GM19467 (cell line): ENCODE data around the gene LYG2.
"Not testable (repeated sequence)": the region's sequence is repeated elsewhere in the genome, so short reads cannot be mapped to it uniquely, and the experiment has no call there.

Source experiments
- ATAC-seq: cut with Tn5 transposase; IDR thresholded peaks from one replicate; pipeline ENCODE4 v1.9.1; 2021; ENCODE audit warnings: mild to moderate bottlenecking, moderate library complexity; ENCODE audit not compliant: unreplicated experiment

The LYG2 gene

GRCh38 chr2:99255491-99256318, at the start of gene LYG2:
TSS of gene LYG2 (minus strand) at chr2:99255666. CDS start at chr2:99254260, 1,406 bp downstream.
- no peak for ATAC-seq

GRCh38 chr2:99301097-99301496, 45.6 kb upstream of the LYG2 start, which contains the start of gene LYG1:
TSS of gene LYG1 (minus strand) at chr2:99301197. CDS start at chr2:99295670, 5,527 bp downstream.
- ATAC-seq = not testable (repeated sequence)

DNA sequence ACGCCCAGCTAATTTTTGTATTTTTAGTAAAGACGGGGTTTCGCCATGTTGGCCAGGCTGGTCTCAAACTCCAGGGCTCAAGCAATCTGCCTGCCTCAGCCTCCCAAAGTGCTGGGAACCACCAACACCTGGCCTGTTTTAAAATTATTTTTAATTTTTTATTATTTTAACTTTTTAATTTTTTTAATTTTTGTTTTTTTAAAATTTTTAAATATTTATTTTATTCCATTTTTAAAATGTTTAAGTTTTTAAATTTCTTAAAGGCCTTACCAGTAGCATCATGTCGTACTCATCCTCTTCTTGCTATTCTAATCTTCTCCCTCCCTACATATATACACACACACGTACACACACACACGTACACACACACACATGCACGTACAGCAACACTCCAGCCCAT, 44.1 kb upstream of the LYG2 start:
- no peak for ATAC-seq

GRCh38 chr2:99297994-99298393, 42.5 kb upstream of the LYG2 start:
- ATAC-seq = no peak

- no peak for ATAC-seq
Observed at GRCh38 chr2:99285526-99285925, 30.1 kb upstream of the LYG2 start.

- ATAC-seq = no peak
Observed at GRCh38 chr2:99279969-99280695, 24.7 kb upstream of the LYG2 start.

GRCh38 chr2:99278793-99279291, 23.4 kb upstream of the LYG2 start:
- no peak for ATAC-seq

DNA sequence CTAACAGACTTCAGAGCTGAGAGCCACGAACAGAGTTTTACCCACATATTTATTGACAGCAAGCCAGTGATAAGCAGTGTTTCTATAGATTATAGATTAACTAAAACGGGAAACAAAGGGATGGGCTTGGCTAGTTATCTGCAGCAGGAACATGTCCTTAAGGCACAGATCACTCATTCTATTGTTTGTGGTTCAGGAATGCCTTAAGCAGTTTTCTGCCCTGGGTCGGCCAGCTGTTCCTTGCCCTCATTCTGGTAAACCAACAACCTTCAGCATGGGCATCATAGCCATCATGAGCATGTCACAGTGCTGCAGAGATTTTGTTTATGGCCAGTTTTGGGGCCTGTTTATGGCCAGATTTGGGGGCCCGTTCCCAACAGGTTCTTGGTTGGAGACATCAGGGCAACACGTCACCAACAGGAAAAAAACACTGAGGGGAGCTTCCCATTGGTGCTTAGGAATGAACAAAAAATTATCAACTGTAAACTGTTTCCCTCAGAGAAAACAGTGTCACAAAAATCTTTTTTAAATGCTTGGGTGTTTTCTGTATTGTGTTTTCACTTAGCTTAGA, 22.8 kb upstream of the LYG2 start:
- ATAC-seq = not testable (repeated sequence)

GRCh38 chr2:99275882-99276281, 20.4 kb upstream of the LYG2 start:
- ATAC-seq = no peak

DNA sequence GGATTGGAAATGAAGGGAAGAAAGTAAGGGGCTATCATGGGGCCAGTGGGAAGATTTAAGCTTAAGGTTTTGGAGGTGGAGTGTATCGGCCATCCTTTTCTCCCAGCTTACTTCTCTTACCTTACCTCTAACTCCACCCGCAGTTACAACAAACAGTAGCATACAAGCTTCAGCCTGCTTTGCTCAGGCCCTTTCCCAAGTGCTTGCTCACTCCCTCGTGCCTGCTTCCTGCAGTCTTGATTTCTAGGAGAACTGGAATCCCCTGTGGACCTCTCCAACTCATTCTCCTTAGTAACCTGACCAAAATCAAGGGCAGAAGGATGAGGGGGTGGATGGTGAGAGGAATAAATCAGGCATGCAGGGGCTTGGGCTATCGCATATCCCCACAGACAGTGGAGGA, 5.8 kb upstream of the LYG2 start:
- no peak for ATAC-seq

DNA sequence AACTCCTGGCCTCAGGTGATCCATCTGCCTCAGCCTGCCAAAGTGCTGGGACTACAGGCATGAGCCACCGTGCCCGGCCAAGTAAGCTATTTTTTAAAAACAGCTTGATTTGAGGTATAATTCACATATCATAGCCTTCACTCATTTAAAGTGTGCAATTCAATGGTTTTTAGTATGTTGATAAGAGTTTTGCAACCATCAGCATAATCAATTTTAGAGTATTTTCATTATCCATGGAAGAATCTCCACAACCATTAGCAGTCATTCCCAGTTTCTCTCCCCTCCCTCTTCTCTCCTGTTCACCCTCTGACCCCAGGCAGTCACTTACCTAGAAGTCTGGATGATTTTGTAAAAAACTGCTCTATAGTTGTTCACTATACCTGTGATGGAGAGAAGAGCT, 4.7 kb upstream of the LYG2 start:
- no peak for ATAC-seq

- ATAC-seq = no peak
Observed at GRCh38 chr2:99259465-99259864, 4.0 kb upstream of the LYG2 start.

GRCh38 chr2:99256677-99257076, 1.2 kb upstream of the LYG2 start:
- no peak for ATAC-seq

GRCh38 chr2:99249951-99250350, 5.5 kb downstream of the LYG2 start:
- ATAC-seq = no peak

GRCh38 chr2:99242151-99242550, 13.3 kb downstream of the LYG2 start:
- ATAC-seq = no peak

GRCh38 chr2:99240431-99240830, 15.0 kb downstream of the LYG2 start:
- no peak for ATAC-seq

DNA sequence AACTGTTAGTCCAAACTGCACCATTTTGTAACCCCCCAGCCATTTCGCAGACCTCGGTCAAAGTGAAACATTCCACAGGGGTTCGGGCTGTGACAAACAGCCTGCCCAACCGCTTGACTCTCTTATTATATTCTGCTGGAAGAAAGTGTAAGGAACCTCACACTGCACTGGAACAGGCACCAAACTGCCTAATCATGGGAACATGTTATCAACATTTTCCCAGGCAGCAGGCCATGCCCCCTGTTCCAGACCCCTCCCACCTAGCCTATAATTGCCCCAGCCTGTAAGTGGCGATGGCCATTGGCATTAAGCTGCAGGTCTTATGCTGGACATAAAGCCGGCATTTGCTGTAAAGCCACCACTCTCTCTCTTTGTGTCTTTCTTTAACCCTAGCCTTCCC, 16.9 kb downstream of the LYG2 start:
- ATAC-seq = no peak

DNA sequence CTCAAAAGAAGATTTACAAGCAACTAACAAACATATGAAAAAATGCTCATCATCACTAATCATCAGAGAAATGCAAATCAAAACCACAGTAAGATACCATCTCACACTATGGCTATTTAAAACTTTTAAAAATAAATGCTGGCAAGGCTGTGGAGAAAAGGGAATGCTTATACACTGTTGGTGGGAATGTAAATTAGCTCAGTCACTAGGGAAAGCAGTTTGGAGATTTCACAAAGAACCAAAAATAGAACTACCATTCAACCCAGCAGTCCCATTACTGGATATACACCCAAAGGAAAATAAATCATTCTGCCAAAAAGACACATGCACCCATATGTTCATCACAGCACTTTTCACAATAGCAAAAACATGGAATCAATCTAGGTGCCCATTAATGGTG, 22.3 kb downstream of the LYG2 start:
- not testable (repeated sequence) for ATAC-seq

- ATAC-seq = no peak
Observed at GRCh38 chr2:99217929-99218501, 37.5 kb downstream of the LYG2 start.

DNA sequence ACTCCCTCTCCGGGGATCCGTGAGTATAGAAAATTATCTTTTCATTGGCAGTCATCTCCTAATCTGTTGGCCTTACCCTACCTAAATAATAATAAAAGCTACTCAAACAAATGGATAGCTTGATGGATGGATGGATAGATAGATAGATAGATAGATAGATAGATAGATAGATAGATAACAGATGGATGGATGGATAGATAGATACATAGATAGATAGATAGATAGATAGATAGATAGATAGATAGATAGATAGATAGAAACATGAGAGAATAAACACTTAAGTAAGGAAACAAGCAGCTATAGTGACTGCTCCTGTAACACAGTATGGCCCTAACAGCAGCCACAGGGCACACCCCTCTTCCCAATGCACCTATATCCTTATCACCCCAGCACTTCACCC, 39.4 kb downstream of the LYG2 start:
- no peak for ATAC-seq

DNA sequence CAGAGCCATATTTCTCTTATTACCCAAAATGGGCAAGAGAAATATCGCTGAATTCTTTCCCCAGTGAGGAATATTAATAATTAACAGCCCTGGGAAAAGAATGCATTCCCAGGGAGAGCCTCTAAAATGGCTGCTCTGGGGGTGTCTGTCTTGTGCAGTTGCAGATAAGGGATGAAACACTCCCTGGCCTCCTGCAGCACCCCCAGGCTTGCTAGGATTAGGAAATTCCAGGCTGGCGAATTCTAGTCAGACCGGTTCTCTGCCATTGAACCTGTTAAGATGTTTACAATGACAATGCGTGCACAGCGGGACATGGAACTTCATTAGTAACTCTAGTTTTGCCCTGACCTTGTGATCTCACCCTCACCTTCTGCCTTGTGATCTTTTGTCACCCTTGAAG, 50.0 kb downstream of the LYG2 start:
- no peak for ATAC-seq
